GM19240 (cell line): ENCODE results near the gene ITGAE.

Experiments used
- DNase-seq: peaks from one replicate; pipeline ENCODE4 v3.0.0; 2011; ENCODE audit warnings: low spot score; ENCODE audit not compliant: insufficient read length

The ITGAE gene

DNA sequence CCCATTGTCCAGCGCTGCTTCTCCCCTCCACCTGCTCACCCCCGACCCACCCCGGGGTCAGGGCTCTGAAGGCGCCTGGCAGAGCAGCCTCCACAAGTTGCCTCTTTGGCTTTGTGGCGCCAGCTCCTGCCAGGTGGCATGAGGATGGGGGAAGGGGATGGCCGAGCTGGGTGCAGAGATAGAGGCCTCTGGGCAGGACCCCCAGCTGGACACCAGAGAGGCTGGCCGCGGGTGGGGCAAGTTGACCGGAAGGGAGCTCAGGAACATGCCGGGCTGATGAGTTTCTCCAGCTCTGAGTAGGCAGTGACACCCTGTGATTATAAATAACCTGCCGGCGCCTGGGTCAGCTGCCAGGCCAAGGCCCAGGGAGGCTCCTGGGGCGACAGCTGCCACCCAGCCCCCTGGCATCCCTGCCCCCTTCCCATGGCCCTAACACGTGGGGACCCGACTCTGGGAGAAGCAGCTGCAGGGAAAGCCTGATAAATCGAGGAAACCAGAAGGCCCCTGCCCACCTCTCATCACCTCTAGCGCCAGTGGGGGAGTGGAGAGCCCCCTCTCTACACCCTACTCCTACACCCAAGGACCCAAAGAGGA, 105.8 kb downstream of the ITGAE start:
- no peak for DNase-seq

DNA sequence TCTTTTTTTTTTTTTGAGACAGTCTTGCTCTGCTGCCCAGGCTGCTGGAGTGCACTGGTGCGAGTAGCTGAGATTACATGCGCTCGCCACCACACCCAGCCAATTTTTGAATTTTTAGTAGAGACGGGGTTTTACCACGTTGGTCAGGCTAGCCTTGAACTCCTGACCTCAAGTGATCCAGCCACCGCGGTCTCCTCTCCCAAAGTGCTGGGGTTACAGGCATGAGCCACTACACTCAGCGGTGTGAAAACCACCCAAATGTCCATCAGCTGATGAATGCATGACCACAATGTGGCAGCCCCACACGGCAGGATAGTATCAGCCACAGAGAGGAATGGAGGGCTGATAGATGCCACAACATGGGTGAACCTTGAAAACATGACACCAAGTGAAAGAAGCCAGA, 107.2 kb downstream of the ITGAE start:
- DNase-seq, result no peak

DNA sequence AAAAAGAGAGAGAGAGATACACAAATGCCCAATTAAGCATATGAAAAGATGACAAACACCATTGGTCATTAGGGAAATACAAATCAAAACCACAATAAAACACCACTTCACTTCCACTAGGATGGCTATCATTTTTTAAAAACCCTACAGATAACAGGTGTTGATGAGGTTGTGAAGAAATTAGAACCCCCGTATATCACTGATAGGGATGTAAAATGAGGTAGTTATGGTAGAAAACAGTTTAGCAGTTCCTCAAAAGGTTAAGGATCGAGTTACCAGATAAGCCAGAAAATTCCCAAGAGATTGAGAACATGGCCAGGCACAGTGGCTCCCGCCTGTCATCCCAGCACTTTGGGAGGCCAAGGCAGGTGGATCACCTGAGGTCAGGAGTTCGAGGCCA, 107.8 kb downstream of the ITGAE start:
- DNase-seq, result no peak

DNA sequence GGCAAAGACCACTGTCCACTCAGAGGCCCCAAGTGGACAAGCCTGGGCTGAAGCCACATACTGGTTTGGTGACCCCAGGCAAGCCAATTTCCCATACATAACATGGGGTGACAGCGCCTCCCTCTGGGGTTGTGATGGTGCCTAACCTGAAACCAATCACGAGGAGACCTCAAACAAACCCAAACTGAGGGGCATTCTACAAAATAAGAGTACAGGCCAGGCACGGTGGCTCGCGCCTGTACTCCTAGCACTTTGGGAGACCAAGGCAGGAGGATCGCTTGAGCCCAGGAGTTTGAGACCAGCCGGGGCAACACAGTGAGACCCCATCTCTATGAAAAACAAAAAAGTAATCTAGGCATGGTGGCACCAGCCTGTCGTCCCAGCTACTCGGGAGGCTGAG, 108.6 kb downstream of the ITGAE start:
- no peak for DNase-seq

DNA sequence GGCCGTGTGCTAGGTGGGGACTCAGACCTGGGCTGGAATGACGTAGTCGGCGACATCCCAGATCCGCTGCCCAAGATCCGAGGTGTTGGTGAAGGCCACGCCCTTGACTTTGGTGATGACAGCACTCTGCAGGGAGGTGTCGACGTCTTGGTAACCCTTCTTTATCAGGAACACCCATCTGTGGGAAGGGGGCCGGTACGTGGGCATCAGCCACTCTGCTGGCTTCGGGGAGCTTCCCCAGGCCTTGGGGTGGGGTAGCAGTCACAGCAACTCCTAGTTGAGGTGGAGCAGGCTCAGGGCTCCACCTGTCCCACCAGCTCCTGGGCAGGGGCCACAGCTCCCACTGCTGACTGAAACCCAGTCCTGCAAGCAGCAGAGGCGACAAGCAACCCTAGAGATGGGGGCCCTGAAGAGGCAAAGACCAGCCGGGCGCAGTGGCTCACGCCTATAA, 109.3 kb downstream of the ITGAE start:
- DNase-seq, result no peak

DNA sequence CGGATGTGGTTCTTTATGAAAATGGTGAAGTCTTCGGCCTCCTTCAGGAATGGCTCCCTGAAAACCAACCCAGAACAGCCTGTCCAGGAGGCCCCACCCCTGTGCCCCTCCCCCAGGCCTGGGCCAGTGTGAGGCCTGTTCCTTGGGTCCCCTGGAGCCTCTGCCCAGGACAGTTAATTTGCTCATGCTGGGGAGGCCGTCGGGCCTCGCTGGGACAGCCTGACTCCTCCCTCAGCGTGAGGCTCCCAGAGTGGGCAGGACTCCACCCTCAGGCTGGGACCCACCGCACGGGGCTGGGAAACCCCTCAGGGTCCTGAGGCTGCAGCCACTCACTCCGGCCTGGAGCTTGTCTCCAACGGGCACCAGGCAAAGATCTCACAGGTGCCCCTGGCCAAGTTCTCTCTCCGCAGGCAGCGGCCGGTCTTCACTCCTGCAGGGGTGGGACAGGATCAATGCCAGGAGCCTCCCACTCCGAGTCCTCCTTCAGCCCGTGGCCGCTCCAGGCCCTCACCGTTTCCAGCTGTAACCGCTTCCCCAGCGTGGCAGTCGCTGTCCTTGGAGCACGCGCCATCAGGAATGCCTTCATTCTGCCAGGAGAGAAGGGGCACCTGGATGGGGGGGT, 110.8 kb downstream of the ITGAE start:
- DNase-seq, result no peak

DNA sequence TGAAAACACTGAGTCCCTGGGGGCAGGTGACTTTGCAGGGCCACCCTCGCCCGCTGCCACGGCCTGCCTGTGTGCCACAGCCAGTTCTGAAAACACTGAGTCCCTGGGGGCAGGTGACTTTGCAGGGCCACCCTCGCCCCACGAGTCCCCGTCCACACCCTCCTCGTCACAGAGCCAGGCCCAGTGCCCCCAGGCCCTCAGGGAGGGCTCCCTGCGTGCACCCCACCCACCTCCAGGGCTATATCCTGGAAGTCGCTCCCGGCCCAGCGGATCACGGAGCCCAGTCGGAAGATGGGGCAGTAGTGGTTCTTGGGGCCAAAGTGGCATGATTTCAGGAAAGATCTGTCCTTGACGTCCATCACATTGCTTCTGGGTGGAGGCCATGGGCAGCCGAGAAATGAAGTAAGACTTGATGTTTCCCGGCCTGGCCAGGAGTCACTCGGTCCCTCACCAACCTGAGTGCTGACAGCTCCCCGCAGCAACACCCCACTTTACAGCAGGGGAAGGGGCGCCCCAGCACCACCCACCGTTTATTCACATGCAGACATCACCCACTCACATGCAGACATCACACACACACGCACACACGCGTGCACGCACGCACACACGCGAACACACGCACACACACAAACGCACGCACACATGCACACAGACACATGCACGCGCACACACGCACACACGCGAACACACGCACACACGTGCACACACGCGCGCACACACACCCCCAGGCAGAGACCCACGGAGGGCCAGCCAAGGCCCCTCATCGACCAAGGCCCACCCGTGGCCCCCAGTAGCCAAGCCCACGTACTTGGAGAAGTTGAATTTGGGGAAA, 111.5 kb downstream of the ITGAE start:
- no peak for DNase-seq

DNA sequence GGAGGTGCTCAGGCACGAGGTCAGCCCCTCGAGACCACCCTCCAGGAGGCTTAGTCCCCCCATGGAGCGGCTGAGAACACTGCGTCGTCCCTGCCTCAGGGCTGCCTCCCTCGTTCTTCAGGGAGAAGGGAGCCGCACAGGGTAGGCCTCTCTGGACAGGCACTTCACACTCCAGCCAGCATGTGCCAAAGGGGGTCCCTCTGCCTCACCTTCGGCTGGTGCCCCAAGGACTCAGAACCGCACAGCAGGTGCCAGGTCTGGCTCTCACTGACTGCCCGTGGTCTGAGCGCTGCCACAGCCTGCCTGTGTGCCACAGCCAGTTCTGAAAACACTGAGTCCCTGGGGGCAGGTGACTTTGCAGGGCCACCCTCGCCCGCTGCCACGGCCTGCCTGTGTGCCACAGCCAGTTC, 112.1 kb downstream of the ITGAE start:
- no peak for DNase-seq

DNA sequence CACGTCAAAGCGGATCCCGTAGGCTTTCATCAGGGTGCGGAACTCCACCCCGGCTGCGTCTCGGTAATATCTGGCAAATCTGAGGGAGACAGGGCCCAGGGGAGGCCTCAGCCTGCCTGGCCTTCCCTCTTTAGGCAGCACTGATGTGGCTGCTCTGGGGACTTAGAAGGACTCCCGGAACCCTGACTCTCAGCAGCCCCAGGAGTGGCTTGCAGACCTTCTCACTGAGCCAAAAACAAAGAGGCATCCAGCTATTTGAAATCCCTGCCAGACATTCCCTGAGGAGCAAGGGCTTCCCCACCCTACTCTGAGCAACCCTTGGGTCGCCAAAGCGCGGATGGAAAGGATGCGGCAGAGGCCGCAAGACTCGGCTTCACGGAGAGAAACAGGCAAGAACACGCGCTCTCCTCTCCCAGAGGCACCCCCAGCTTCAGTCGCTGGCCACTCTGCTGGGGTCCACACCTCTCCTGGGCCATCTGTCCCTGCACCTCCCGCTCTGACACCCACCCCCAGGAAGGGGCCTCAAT, 112.9 kb downstream of the ITGAE start:
- no peak for DNase-seq

DNA sequence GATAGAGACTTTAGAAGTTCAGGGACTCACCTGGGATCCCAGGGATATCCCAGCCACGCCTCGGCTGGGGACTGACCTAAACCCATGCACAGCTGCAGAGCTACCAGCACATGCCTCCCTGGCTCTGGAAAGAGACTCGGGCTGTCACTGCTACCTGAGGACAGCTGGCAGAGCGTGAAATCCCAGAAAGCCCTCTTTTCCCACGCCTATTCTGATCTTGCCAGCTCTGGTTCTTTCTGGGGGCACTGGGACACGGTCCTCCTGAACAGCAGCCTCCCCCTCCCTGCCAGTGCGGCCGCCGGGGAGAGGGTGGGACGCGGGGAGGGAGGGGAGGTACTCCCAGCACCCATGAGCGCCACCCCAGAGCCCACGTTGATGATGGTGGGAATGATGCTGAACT, 115.8 kb downstream of the ITGAE start:
- DNase-seq, result no peak

DNA sequence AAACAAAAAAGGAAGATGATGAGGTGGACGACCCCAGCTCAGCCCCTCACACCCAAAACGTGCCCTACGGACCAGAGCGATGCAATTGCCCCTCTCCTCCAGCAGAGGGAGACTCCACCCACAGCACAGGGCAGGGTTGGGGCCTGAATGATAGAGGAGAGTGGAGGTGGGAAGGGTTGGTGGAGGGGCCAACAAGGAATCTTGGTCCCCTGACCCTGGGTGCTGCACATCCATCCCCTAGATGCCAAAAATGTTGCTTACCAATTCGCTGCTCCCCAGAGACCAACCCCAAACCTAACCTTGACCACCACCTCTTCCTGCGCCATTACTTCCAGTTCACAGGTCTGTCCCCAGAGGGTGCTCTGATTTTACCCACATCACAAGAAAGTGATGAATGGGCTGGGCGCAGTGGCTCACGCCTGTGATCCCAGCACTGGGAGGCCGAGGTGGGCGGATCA, 117.9 kb downstream of the ITGAE start:
- peak; percentile 94 for DNase-seq

DNA sequence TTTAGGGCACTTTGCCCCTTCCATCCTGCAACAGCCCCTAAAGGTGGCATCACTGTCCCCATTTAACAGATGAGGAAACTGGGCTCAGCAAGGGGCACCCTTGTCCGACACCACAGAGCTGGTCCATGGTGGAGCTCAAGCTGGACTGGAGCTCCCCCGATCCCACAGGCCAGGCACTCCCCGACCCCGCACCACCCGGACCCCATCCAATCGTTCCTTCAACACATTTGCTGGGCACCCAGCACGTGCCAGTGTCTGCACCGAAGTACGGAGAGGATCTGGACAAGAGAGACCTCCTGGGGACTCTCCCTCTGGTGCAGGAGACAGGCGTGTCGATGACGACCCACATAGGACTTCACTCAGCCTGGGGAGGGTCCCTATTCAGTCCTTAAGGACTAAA, 119.0 kb downstream of the ITGAE start:
- no peak for DNase-seq

DNA sequence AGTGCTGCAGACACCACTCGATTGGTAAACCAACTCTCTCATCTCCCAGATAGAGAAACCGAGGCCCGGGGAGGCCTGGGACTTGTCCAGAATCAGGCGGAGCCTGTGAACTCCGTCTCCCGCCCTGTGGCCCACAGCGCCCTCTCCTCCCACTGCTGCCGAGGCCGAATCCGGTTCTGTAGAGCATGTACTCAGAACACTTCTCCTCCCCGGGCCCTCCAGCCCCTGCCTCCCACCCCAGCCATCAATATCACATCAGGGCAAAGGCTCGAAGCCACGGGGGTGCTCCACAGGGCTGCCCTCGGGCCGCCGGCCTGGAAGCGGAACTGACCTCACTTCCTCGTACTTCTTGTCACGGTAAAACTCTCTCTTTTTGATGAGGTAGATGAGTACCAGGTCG, 119.4 kb downstream of the ITGAE start:
- DNase-seq, result no peak

DNA sequence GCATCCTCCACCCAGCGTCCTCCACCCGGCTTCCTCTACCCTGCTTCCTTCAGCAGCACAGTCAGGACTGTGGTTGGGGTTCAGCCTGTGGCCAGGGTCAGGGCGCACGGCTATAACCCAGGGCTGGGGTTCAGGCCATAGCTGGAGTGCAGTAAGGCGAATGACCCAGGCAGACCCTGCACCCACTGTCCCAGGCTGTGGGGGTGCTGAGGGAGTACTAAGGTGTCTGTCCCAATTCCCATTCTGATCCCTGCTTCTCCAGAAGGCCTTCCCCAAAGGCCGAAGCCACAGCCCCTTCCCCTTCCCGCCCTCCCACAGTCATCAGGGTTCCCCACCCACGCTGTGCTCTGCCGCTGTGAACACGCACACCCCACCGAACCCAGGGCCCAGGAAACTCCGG, 119.9 kb downstream of the ITGAE start:
- DNase-seq, result no peak

DNA sequence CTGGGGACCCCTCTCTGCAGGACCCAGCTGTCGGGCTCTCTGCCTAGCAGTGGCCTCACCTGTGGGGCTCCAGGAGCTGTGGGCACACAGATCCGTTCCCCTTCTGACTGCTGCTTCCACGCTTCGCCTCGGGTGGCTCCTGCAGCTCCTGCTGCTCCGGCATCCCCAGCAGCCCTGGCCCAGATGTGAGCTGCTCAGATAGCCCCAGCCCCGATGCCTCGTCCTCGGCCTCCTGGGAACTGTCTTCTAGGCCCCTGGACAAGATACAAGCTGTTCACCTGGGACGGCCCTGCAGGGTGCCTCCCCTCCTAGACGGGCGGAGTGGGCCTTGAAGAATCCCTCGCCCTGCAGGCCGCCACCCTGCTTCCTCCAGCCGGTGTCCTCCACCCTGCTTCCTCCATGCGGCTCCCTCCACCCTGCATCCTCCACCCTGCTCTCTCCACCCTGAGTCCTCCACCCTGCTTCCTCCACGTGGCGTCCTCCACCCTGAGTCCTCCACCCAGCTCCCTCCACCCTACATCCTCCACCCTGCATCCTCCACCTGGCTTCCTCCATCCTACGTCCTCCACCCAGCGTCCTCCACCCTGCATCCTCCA, 121.4 kb downstream of the ITGAE start:
- DNase-seq, result no peak

DNA sequence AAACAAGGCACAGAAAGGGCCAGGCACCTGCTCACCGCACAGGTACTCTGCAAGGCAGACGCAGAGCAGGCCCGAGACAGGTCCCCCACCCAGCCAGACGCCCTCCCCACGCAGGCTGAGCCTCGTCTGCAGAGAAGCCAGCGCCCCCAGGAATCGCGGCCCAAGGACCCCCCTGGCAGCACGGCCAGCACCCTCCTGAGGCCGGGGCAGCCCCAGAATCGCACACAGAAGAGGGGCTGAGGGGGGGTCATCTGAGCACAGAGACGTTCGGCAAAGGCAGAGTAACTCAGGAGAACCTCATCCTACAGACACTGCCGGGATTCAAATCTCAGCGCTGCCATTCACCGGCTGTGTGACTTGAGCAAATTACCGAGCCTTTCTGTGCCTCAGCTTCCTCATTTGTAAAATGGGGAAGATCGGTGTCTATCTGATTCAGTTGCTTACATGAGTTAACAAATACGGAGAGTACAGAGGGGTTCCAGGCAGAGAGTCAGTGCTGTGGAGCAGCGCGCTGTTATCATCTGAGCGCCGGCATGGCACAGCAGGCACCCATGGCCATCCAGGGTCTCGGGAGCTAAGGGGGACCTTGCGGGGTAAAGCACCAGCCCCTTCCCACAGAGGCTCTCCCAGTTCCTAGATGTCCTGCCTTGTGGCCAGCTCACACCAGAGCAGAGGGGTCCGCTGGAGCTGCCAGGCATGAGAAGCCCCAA, 122.0 kb downstream of the ITGAE start:
- no peak for DNase-seq

DNA sequence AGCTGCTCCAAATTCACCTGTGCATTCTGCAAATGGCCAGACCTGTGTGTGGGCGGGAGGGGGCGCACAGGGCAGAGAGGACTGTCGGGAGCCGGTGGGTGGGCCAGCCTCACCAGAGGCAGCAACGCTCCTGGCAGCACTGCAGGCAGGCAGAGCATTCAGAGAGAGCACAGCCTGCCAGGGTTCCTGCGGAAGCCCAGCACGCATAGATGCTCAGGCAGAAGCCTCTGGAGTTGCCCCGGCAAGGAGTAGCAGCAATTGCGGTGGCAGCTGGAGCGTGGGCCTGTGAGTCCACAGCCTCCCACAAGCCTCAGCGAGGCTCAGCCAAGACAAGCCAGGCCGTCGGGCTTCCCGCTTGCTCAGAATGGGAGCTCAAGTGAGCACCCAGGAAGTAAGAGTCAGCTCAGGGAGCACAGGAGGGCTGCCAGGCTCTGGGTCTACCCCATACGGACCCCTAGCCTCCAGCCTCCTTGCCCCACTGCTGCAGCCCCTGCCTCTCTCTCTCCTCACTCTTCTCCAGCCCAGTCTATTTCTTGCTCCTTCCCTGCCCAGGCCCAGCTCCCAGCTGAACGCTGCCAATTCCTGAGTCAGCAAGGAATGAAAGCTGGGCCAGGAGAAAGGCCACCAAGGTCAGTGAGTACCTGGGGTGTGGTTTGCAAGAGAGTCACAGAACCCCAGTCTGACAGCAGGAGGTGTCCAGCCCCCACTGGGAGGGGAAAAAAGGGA, 122.7 kb downstream of the ITGAE start:
- DNase-seq, result no peak

DNA sequence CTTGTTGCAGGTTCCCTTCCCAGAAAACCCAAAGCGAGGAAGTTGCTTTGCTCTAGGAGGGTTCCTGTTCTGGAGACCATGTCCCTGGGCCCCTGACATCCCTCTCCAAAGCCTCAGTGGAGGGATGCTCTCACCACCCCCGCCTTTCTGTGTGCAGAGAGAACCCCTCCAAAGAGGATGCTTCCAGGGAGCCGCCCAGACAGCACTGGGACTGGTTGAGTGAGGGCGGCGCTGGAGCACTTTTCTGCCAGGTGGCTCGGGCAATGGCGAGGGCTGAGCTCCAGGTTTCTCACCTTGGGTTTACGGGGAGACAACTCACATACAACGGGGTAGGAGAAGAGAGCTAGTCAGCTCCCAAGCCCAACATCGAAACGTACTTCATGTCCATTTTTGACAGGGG, 125.1 kb downstream of the ITGAE start:
- DNase-seq, result no peak

DNA sequence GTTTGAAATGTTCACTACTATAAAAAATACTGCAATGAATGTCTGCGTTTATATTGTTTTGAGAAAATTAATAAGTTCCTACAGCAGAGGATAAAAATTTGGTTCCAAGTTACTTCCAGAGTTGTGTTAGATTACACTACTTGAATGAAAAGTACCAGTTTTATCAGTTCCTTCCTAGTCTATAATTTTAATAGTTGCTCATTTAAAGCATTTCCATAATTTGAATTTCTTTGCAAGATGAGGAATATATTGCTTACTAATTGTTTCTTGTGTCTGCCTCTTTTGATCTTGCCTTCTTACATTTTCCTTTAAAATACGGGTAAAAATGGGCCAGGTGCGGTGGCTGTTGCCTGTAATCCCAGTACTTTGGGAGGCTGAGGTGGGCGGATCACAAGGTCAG, 128.4 kb downstream of the ITGAE start:
- no peak for DNase-seq

DNA sequence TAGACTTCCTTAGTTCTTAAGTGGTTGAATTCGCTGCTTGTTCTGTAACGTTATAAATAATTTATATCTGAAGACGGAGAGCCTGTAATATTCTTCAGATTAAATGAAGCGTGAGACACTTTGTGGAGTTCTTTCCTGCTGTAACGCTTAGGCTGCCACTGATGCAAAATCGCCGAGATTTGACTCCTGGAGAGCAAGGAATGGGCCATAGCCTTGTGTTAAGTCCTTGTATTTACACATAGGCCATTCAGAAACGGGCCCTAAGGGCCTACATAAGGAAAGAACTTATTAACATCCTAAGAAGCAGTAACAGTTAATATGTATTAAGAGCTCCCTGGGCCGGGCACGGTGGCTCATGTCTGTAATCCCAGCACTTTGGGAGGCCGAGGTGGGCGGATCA, 131.4 kb downstream of the ITGAE start:
- DNase-seq, result no peak

DNA sequence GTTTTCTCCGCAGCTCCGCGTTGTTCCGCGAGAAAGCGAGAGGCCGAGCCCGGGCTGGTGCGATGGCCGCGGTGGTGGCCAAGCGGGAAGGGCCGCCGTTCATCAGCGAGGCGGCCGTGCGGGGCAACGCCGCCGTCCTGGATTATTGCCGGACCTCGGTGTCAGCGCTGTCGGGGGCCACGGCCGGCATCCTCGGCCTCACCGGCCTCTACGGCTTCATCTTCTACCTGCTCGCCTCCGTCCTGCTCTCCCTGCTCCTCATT, 132.0 kb downstream of the ITGAE start:
- no peak for DNase-seq
